Measurements from ENCODE around the gene HESX1. TPM values are rescaled to one million over a fixed set of nuclear protein-coding genes. Genes with fewer than 3 reads are reported as not detected.

The HESX1 gene
- total and polyA plus RNA-seq, 9 of the 15 experiments (the other 6 are each of a cell fraction or from before 2014, with no cell fraction given), result 0.16 to 1.2 (median 0.76) TPM

- TF ChIP-seq FOXJ3 (CRISPR knock-in tag; IDR thresholded peaks at IDR 0.05), result no peak
- no peak for TF ChIP-seq PHF21A (IDR thresholded peaks at IDR 0.05; ENCODE audit: borderline replicate concordance, low read depth)
- no peak for TF ChIP-seq FOSL1 (tag; conservative IDR thresholded peaks at IDR 0.05)
- no peak for TF ChIP-seq GTF2F1 (IDR thresholded peaks at IDR 0.05; ENCODE audit: low read depth, low read length)
- TF ChIP-seq ZHX1 (conservative IDR thresholded peaks at IDR 0.05; ENCODE audit: low read length), result no peak
- TF ChIP-seq HBP1 (CRISPR knock-in tag; IDR thresholded peaks at IDR 0.05), result no peak
- TF ChIP-seq BRD9 (IDR thresholded peaks at IDR 0.05; ENCODE audit: low read depth, partially characterized antibody), result no peak
- no peak for TF ChIP-seq CTCFL (IDR thresholded peaks at IDR 0.05; ENCODE audit: borderline replicate concordance, insufficient read depth, low read depth, low read length, poor library complexity, severe bottlenecking)
- TF ChIP-seq CBFB (CRISPR knock-in tag; IDR thresholded peaks at IDR 0.05), result no peak
- no peak for TF ChIP-seq TAF7 (tag; IDR thresholded peaks at IDR 0.05)
- no peak for TF ChIP-seq FIP1L1 (IDR thresholded peaks at IDR 0.05; ENCODE audit: low read depth, low read length, poor library complexity, severe bottlenecking)
- no peak for TF ChIP-seq CTBP1 (IDR thresholded peaks at IDR 0.05; ENCODE audit: borderline replicate concordance)
- Histone ChIP-seq H3K9ac (ENCODE audit: insufficient read depth in 1 of 2, low read depth in 2 of 2, low read length in 2 of 2) (no peak overlapping the region), H3K9me1 (ENCODE audit: control insufficient read depth, insufficient read depth, low read length) (no peaks in the 10 kb centered on the region), H3K4me3 (no peak overlapping the region), H3K9me3 (replicated peaks; ENCODE audit: control insufficient read depth, insufficient read depth, low read depth, low read length) (no peaks in the 10 kb centered on the region), H4K20me1 (replicated peaks; ENCODE audit: control insufficient read depth, insufficient read depth, low read length) (peaks cover 11% of the 10 kb centered on the region; the same call in 1 of the 2 replicates), H2AFZ (ENCODE audit: low read depth, low read length) (no peak overlapping the region), H3K4me1 (replicated peaks in 1 of 2; ENCODE audit: control insufficient read depth in 2 of 2, insufficient read depth in 2 of 2, low read length in 2 of 2) (peaks cover 16 to 23% of the 10 kb centered on the region in 2 experiments; a peak in 4 of 5 replicates), H3K27ac (ENCODE audit: extremely low read depth, low read depth, low read length) (no peak overlapping the region), H3K79me2 (ENCODE audit: control insufficient read depth, insufficient read depth, low read length) (peaks cover 8% of the 10 kb centered on the region; the same call in 2 of the 3 replicates), H3K27me3 (ENCODE audit: control insufficient read depth in 2 of 2, insufficient read depth in 2 of 2, low read length in 2 of 2) (no peaks in the 10 kb centered on the region), H3K36me3 (ENCODE audit: control insufficient read depth, insufficient read depth, low read length) (no peaks in the 10 kb centered on the region), H3K4me2 (ENCODE audit: insufficient read depth, low read length) (no peak overlapping the region)
- FAIRE-seq (no peak), ATAC-seq (no peak), DNase-seq (ENCODE audit: extremely low read depth in 1 of 4, low spot score in 3 of 4) (no peak)
- 65% methylated on average over 2 of the region's 2 CpGs for WGBS (ENCODE audit: insufficient coverage, low coverage, missing lambda C conversion rate)
- intact Hi-C loops (cut with micrococcal nuclease), result no loop called here
- TSS peak; percentile 28 for BruUV-seq (replicated peaks)
- ChIA-PET POLR2A (no interaction called here), CTCF (ENCODE audit: low intra/inter-chr PET ratio) (no interaction called here)
- in situ Hi-C loops (cut with MboI), result no loop called here
Observed at GRCh38 chr3:57230006-57230405, 30.2 kb upstream of the HESX1 start.
